DMS79 treated with DMSO at 0.1 percent for 48 hours (cell line): Measurements from ENCODE around the gene PPP2R2D.
A peak's percentile ranks its signal among the peaks of the same experiment; 100 is the strongest.

ENCODE experiments used
- DNase-seq: peaks from one replicate; lab custom pipeline; 2025; lab: John Stamatoyannopoulos, UW

The PPP2R2D gene

GRCh38 chr10:131998845-131999681, 98.3 kb downstream of the PPP2R2D start:
- DNase-seq, result no peak

DNA sequence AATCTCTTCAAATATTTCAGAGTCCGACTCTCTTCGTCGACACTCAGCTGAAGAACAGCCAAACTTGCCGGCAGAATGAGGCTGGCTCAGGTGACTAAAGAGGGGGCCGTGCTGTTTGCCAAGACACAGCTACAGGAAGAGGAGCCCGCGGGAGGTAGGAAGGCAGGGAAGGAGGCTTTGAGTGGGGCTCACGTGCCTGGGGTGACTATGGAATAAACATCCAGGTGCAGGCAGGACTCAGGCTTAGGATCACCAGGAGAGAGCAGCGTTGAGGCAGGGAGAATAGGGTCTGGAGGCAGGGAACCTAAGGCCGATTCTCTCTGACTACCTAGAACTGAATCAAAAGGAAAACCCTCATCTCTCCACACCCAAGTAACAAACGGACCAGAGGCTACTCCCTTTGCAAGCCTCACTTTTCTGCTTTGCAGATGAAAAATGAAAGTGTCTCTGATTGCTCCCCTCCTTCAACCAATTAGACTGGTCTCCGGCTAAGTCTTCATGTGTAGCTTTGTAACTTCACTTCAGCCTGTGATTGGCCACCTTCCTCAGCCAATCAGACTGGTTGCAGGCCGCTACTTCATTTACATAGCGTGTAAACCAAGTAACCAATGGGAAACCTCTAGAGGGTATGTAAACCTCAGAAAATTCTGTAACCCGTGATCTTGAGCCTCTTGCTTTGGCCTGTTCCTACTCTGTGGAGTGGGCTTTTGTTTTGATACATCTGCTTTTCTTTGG, 100.6 kb downstream of the PPP2R2D start:
- peak; percentile 50 for DNase-seq

- DNase-seq, result no peak
These were observed 101.2 kb downstream of the PPP2R2D start for GRCh38 chr10:132002004-132002403.

- DNase-seq, result no peak
These were observed 102.6 kb downstream of the PPP2R2D start for GRCh38 chr10:132003282-132003924.

GRCh38 chr10:132004052-132004451, 103.2 kb downstream of the PPP2R2D start:
- DNase-seq, result no peak

GRCh38 chr10:132005147-132005546, 104.3 kb downstream of the PPP2R2D start:
- DNase-seq, result no peak

DNA sequence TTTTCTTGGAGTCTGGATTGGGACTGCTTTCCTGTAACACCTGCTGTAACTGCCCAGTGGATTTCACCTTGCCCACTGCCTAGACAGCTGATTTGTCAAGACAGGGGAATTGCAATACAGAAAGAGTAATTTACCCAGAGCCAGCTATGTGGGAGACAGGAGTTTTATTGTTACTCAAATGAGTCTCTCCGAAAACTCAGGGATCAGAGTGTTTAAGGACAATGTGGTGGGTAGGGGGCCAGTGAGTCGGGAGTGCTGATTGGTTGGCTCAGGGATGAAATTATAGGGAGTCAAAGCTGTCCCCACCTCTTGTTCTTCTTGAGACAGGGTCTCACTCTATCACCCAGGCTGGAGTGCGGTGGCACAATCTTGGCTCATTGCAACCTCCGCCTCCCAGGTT, 106.2 kb downstream of the PPP2R2D start:
- no peak for DNase-seq

- no peak for DNase-seq
These were observed 106.9 kb downstream of the PPP2R2D start for GRCh38 chr10:132007681-132008080.
